SH-SY5Y (cell line): ENCODE results near the gene NEURL4.

Source experiments
- GATA2 ChIP-seq: IDR thresholded peaks from 2 replicates; pipeline ENCODE4 v1.6.1; 2011; ENCODE audit warnings: mild to moderate bottlenecking, low read depth, low read length
- GATA3 ChIP-seq: IDR thresholded peaks from 2 replicates; pipeline ENCODE4 v1.6.1; 2011; ENCODE audit warnings: low read depth, mild to moderate bottlenecking, low read length, moderate library complexity

DNA sequence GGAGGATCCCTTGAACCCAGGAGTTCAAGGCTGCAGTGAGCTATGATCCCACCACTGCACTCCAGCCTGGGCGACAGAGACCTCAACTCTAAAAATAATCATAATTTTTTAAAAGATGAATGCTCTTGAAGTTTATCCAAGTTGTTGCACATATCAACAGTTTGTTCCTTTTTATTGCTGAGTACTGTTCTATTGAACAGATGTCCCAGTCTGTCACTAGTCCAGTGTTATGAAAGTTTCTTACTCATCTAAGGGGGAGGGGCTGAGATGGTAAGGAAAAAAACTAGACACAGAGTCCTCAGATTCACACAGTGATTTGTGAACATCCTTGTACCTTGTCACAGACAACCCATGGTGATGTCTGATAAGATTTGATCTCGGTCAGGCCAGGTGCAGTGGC is 11.0 kb upstream of the NEURL4 start:
- TF ChIP-seq GATA2 (no peak), GATA3 (no peak)
